BJ (cell line): ENCODE results near the gene UBXN11. TPM values are rescaled to one million over a fixed set of nuclear protein-coding genes. Genes with fewer than 3 reads are reported as not detected.

Experiments
- CTCF ChIA-PET: fragments of 350-600 bp; formaldehyde crosslinking; extraction: SDS; loops from one replicate; lab custom pipeline; 2021; ENCODE audit warnings: antibody characterized with exemption, inconsistent platforms; lab: Yijun Ruan, JAX
- POLR2A ChIA-PET: fragments of 300-600 bp; sonication (Branson Sonifier 250); formaldehyde crosslinking; extraction: SDS; loops from one replicate; lab custom pipeline; 2021; ENCODE audit warnings: antibody characterized with exemption; lab: Charles Lee
- DNase-seq: peaks from one replicate; pipeline ENCODE4 v3.0.0-alpha.2; 2011; ENCODE audit warnings: low read depth
- H3K27me3 ChIP-seq: 2 replicates; pipeline ENCODE4 v1.6.0; 2011; ENCODE audit warnings: low read length; ENCODE audit not compliant: control insufficient read depth, insufficient read depth
- H3K36me3 ChIP-seq: 2 replicates; pipeline ENCODE4 v1.5.1; 2011; ENCODE audit warnings: low read length; ENCODE audit not compliant: control insufficient read depth, insufficient read depth
- H3K4me3 ChIP-seq: 2 replicates; pipeline ENCODE4 v1.5.1; 2011; ENCODE audit warnings: low read depth, mild to moderate bottlenecking, control low read depth, low read length
- CTCF ChIP-seq: IDR thresholded peaks from 2 replicates; pipeline ENCODE4 v1.5.1; 2011; ENCODE audit warnings: low read depth, mild to moderate bottlenecking, control low read depth, inconsistent platforms, low read length, moderate library complexity; ENCODE audit not compliant: insufficient read depth
- polyA plus RNA-seq: library from polyadenylated mRNA; depleted of rRNA; stranded (reverse); fragments of >200 nt; gene quantifications from 2 replicates; pipeline ENCODE4 v1.2.3, GENCODE V29; 2011

The UBXN11 gene
- polyA plus RNA-seq, 1 experiment, result 12.9 TPM

GRCh38 chr1:26320896-26321295 lies 14.5 kb upstream of the UBXN11 start:
- CTCF ChIA-PET, result interaction anchor here (0.9 to 4.0 kb wide), 26 partner anchors 9 to 286 kb away, joined by 3 to 67 read pairs (median 6); partner anchors contain the start of genes CATSPER4, CEP85, SH3BGRL3 and UBXN11
- H3K4me3 ChIP-seq, result no peak overlapping the region
- POLR2A ChIA-PET, result no interaction called here
- no peaks in the 10 kb centered on the region for H3K36me3 ChIP-seq
- DNase-seq, result no peak
- no peak for TF ChIP-seq CTCF
- 0 out of 2 replicates have a peak, but pooled peaks cover 1% of the 10 kb centered on the region for H3K27me3 ChIP-seq

GRCh38 chr1:26318338-26319064 lies 12.1 kb upstream of the UBXN11 start:
- Histone ChIP-seq H3K27me3 (peaks cover 1% of the 10 kb centered on the region), H3K4me3 (no peak overlapping the region), H3K36me3 (no peaks in the 10 kb centered on the region)
- CTCF ChIA-PET, result interaction anchor here (1.0 to 5.0 kb wide), 5 partner anchors 34 to 173 kb away, joined by 3 to 30 read pairs (median 4); partner anchors contain the start of genes SH3BGRL3 and ZNF593
- no peak for DNase-seq
- no peak for TF ChIP-seq CTCF
- POLR2A ChIA-PET, result no interaction called here

GRCh38 chr1:26317612-26318337 lies 11.3 kb upstream of the UBXN11 start, which contains the start of gene CD52:
CD52 (plus strand) TSS chr1:26317958; CDS start chr1:26318018, 60 bp downstream.
- DNase-seq, result no peak
- TF ChIP-seq CTCF, result no peak
- no peaks in the 10 kb centered on the region for H3K36me3 ChIP-seq
- H3K27me3 ChIP-seq, result peaks cover 1% of the 10 kb centered on the region
- ChIA-PET POLR2A (no interaction called here), CTCF (interaction anchor here (1.0 to 5.0 kb wide), 4 partner anchors 33 to 172 kb away, joined by 3 to 30 read pairs (median 4); partner anchors contain the start of gene ZNF593)
- no peak within 1 kb of the TSS for H3K4me3 ChIP-seq

- Histone ChIP-seq H3K36me3 (no peaks in the 10 kb centered on the region), H3K4me3 (no peak overlapping the region), H3K27me3 (peaks cover 1% of the 10 kb centered on the region)
- POLR2A ChIA-PET, result no interaction called here
- no peak for DNase-seq
- no peak for TF ChIP-seq CTCF
- CTCF ChIA-PET, result interaction anchor here (5.0 kb wide), 1 partner anchor 41 kb away, joined by 30 read pairs; no protein-coding TSS in a partner anchor
These were observed 10.7 kb upstream of the UBXN11 start for GRCh38 chr1:26317146-26317545.
